HG03432 (cell line): ENCODE measurements around the gene PXN.
"Not testable (repeated sequence)": the region's sequence is repeated elsewhere in the genome, so short reads cannot be mapped to it uniquely, and the experiment has no call there.

Source experiments
- ATAC-seq: cut with Tn5 transposase; IDR thresholded peaks from one replicate; pipeline ENCODE4 v1.9.1; 2021; ENCODE audit warnings: mild to moderate bottlenecking, moderate library complexity; ENCODE audit not compliant: unreplicated experiment

Gene PXN

DNA sequence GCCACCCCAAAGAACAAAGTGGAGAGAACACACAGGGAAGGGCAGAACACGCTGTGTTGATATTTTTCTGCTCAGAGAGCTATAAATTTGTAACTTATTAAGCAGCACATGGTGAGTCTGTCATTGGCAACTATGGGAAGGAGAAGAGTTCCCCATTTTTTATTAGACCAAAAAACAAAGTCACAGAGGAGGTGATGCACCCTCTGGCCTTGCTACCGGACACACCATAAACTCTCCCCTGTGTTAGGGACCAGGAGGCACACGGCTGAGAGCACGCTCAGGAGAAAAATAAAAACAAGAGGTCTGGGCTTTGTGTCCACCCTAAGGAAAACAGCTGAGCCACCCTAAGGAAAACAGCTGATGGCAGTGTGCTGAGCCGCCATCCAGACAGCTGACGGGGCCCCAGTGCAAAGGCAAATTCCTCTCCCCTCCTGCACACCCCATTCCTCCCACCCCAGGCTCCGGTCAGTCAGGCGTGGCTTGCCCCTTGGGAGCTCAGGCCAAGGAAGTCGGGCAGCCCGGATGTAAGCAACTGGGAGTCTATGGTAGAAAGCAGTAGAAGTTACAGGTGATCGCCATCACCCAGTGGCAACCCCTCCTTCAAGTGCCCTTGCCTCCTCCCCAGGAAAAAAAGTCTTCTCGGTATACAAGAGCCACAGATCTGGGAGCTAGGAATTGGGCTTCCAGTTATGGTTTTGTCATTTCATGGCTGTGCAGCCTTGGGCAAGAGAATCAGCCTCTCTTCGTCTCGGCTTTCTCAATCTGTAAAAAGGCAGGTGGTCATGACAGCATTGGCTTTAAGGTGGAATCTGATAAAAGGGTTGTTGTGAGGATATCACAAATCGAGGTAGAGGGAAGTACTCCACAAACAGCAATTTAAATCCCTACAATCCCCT, 2.4 kb downstream of the PXN start:
- no peak for ATAC-seq

DNA sequence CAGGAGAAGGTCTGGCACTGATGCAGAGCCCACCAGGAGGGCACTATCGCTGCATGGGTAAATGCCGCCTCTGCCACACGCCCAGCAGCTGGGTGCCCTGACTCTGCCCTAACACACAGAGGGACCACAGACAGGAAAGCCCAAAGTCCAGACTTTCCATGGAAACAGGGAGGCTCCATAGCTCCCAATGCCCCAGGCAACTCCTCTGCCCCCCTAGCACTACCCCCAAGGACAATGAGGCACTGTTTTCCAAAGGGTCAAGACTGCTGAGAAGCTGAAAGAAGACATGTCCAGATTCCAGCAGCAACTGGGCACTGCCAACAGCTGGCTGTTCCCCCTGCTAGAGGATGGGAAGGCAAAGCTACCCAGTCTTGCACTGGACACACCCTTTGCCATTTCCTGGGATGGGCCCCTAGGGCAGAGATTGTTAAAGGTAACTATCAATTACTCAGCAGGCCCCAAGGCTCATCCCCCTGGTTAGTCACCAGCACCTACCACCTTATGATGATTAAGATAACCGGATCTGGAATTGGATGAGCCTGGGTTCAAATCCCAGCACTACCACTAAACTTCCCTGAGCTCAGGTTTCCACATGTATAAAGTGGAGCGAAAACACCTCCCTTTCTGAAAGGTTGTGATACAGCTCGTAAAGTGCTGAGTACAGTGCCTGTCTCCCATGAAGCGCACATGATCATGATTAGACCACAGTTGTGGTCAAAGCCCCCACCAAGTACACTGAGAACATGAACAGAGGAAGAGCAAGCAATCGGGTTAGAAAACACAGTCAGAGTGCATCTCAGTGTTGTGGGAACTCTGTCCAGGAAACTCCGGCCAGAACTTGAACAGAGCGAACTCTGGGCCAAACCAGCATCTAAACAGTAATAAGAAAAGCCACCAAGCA, 3.3 kb downstream of the PXN start:
- ATAC-seq = no peak

DNA sequence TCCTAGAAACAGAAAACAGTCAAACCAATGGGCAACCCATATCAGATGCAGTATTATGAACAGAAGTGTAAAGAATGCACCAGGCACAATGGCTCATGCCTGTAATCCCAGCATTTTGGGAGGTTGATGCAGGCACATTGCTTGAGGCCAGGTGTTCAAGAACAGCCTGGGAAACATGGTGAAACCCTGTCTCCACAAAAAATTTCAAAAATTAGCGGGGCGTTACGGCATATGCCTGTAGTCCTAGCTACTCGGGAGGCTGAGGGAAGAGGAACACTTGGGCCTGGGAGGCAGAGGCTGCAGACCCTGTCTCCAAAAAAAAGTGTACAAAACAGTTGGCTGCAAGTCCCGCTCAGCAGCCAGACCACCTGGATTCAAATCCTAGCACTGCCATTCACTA, 4.9 kb downstream of the PXN start:
- no peak for ATAC-seq

- ATAC-seq = no peak
Observed at GRCh38 chr12:120259418-120260202, 5.9 kb downstream of the PXN start.

DNA sequence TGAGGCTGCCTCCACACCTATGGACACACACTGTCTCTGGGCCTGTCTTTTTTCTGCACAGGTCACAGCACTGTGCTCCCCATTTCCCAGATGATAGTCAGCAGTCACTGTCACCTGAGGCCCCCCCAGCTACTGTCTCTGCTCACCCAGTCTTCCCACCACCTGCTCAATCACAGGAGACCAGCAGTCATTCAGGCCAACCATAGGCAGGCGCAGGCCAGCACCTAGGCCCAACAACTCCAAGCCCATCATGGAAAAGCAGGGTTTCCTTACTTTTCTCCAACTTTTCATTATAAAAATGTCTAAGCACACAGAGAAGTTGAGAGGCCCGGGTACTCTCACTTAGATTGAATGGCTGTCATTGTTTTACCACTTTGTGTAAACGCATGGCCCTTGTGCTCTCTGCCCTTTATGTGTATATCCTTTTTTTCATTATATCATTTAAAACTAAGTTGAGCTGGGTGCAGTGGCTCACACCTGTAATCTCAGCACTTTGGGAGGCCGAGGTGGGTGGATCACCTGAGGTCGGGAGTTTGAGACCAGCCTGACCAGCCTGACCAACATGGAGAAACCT, 7.1 kb downstream of the PXN start:
- no peak for ATAC-seq

DNA sequence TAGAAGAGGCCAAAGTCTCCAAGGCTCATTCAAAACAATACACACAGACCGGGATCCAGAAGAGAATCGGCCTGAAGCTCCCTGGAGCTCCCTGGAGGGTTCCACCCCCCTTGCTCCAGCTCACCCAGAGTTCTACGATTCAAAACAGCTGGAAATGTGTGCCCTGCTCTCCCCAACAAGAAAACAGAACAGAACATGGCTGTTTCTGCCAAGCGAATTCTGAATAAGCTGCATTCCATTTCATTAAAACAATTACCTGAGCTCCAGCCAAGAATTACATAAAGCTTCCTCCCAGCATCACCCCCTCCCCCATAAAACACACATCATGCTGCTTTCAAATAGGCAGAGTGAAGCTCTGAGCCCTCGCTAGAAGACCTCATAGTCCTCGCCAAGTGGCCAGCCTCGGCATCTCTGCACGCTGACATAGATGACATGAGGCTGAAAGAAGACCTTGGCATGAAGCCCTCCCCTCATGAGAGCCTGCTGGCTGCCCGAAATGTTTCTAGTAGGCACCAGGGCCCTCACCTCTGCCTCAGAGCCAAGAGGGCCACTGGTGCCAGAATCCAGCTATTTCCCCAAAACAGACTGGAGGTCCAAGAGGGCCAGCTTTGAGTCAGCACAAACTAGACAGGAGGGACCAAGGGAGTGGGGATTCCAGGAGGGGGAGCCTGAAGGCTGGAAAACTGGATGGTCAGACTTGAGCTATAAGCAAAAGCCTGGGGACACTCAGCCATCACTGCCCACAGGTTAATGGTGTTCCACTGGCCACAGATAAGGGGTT, 8.3 kb downstream of the PXN start:
- no peak for ATAC-seq

DNA sequence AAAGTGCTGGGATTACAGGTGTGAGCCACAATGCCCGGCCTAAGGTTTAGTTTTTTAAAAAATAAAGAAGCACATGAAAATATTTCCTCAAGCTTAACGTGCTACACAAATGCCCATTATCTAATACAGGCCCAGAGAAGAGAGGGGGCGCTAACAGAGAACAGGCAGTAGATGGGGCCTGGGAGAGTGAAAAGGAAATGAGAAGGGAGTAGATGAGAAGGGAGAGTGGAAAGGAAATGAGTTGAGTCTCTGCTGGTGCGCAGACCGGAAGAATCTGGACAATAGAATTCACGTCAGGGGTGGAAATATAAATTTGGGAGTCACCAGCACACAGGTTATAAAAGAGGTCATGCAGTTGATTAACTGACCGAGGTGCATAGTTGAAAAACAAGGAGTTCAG, 10.7 kb downstream of the PXN start:
- no peak for ATAC-seq

DNA sequence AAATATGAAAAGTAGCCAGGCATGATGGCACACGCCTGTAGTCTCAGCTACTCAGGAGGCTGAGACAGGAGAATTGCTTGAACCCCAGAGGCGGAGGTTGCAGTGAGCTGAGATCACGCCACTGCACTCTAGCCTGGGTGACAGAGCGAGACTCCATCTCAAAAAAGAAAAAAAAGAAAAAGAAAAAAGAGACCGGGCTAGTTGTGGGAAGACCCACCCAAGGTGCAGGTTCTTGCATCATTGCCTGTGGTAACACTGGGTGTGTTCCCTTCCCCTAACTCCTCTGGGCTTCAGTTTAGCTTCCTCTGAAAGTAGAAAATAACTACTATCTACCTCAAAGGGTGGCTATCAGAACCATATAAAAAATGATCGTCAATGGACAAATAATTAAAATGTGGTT, 12.2 kb downstream of the PXN start:
- ATAC-seq = not testable (repeated sequence)

GRCh38 chr12:120252071-120252906, 13.2 kb downstream of the PXN start:
- ATAC-seq = no peak

DNA sequence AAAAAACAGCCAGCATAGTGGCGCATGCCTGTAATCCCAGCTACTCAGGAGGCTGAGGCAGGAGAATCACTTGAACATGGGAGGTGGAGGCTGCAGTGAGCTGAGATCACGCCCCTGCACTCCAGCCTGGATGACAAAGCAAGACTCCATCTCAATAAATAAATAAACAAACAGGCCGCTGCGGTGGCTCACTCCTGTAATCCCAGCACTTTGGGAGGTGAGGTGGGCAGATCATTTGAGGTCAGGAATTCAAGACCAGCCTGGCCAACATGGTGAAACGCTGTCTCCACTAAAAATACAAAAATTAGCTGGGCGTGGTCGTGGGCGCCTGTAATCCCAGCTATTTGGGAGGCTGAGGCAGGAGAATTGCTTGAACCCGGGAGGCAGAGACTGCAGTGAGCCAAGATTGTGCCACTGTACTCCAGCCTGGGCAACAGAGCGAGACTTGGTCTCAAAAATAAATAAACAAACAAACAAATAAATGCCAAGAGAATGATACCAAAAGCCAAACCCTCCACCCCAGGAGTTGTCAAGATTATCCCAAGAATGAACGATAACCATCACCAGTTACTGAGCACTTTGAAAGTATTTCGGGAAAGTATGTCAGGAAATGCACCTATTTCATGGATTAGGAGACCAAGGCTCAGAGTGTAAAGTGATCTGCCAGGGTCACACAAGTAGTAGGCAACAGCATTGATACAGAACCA, 14.0 kb downstream of the PXN start:
- ATAC-seq = not testable (repeated sequence)

GRCh38 chr12:120249875-120250795, 15.4 kb downstream of the PXN start:
- ATAC-seq = no peak

DNA sequence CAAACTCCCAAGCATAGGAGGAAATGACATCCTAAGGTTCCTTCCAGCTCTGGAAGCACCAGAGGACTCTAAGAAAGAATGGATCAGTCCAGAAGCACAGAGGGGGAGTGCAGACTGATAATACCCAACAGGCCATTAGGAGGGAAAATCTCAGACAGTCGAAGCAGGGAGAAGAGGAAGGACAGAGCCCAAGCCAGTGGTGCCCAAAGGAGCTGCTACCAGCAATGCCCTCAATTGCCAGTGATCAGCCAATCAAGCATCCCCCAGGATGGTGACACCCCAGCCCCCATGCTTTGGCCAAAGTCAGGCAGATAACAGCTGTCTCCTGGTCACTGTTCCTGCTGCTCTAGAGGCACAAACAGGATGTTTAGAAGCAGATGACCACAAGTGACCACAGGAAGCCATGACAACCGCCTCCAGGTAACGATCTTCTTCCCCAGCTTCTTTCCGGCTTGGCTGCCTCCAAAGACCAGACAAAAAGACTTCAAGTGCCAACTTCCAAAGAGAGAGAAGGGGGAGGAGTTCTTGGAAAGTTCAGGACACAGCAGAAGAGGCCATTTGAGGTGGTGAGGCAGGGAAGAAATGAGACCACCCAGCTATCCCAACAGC, 16.2 kb downstream of the PXN start:
- ATAC-seq = no peak

GRCh38 chr12:120247621-120248030, 17.9 kb downstream of the PXN start:
- no peak for ATAC-seq

- ATAC-seq = no peak
Observed at GRCh38 chr12:120247183-120247582, 18.3 kb downstream of the PXN start.

GRCh38 chr12:120246705-120247104, 18.8 kb downstream of the PXN start:
- not testable (repeated sequence) for ATAC-seq

DNA sequence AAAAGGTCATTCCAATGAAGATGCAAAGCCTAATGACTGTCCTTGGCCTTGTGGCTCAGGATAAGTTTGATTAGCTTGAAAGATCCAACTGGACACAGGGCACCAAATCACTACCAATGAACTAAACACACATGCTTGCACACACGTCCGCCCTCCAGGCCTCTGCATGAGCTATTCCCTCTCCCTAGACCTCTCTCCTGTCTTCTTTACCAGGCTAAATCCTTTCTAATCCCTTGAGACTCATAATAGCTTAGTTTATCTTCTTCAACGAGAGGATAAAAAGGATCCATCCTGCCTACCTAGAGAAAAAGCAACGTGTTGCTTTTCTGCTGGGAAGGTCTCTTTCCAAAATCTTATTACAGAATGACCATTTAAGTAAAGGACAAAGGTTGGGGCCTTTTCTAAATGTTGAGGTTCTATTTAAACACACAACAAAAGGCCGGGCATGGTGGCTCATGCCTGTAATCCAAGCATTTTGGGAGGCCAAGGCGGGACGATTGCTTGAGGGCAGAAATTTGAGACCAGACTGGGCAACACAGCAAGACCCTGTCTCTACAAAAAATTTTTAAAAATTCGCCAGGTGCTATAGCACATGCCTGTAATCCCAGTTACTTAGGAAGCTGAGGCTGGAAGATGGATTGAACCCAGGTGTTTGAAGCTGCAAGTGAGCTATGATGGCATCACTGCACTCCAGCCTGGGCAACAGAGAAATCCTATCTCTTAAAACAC, 22.4 kb downstream of the PXN start:
- ATAC-seq = no peak
